CMK (cell line): ENCODE data around the gene ATP2A1.
"Not testable (repeated sequence)": the region's sequence is repeated elsewhere in the genome, so short reads cannot be mapped to it uniquely, and the experiment has no call there.

ENCODE experiments used
- DNase-seq: peaks from one replicate; pipeline ENCODE4 v3.0.0-alpha.2; 2010; ENCODE audit warnings: low read depth

Gene ATP2A1

DNA sequence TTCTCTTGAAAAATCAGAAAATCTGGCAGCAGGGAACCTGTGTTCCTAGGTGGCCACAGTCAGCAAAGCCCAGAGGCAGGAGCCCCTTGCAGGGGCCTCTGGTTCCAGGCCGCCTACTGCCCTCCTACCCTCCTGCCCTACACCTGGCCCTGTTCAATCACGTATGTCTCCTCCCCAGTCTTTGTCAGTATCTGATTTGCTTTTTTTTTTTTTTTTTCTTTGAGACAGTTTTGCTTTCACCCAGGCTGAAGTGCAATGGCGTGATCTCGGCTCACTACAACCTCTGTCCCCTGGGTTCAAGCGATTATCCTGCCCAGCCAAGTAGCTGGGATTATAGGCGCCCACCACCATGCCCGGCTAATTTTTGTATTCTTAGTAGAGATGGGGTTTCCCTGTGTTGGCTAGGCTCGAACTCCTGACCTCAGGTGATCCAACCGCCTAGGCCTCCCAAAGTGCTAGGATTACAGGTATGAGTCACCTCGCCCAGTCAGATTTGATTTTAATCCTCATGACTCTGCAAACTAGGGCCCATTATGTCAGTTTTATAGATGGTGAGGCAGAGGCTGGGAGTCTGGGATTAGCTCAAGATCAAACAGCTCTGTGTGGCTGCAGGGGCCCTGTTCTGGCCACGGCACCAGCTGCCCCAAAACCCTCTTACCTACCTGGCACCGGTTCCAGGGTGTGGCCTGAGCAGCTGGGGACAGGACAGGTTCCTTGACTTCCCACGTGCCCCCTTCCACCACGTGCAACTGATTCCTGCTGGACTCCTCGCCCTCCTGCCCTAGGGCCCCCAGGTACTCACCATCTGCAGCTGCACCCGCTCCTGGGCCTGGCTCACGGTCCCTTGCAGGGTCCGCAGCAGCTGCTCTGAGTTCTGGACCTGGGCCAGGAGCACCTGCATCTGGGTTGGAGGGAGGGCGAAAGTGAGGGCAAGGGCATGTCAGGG is 32.1 kb downstream of the ATP2A1 start:
- DNase-seq = no peak

- DNase-seq = no peak
Measured at GRCh38 chr16:28912558-28912957, 34.3 kb downstream of the ATP2A1 start.

DNA sequence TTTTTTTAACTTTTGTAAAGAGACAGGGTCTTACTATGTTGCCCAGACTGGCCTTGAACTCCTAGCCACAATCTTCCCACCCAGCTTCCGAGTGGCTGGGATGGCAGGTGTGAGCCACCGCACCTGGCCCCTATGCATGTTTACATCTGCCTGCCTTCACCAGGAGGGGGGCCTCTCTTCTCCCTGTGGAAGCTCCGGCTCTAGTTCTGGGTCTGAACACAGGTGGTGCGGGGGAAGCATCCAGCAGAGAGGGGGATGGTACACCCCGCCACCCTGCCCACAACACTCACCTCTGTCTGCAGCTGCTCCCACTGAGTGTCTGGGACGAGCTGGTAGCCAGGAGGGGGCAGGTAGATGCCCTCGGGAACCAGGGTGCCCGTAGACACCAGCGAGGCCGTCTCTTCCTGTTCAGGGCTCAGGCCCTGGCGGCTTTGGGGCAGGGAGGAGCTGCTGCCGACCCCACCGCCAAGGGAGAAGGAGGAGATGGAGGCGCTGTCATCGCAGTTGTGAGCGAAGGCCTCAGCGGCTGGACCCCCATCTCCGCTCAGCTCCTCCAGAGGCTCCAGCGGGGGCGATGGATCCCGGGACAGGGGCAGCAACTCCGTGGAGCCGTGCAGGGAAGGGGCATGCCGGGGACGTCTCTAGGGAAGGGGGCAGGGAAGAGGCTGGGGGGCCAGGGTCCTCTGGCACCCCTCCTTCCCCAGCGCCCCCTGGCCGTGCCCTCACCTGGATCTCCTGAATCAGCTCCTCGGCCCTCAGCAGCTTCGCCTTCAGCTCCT is 35.8 kb downstream of the ATP2A1 start:
- DNase-seq = no peak

DNA sequence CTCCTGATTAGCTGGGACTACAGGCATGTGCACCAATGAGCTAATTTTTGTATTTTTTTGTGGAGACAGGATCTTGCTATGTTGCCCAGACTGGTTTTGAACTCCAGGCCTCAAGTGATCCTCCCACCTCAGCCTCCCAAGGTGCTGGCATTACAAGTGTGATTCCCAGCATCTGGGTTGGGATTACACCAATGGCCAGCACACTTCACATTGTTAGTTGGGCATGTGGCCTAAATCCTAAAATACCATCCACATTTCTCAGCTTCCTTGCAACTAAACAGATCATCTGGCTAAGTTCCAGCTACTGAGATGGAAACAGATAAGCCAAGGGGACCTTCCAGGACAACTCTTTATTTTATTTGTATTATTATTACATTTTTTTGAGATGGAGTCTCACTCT is 36.9 kb downstream of the ATP2A1 start:
- no peak for DNase-seq

DNA sequence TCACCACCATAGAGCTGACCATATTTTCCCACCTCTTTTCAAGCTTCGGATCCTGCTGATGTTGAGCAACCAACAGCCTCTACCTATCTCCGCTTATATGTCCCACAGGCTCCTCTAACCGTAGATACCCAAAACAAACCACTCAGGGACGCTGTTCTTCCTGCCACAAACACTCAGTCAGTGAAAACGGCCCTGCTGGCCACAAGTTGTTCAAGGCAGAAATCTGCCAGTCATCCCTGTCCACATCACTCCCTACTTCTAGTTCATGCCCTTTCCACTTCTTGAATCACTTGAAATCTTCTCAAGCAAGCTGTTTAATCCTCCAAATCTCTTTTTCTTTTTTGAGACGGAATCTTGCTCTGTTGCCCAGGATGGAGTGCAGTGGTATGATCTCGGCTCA is 38.8 kb downstream of the ATP2A1 start:
- no peak for DNase-seq

DNA sequence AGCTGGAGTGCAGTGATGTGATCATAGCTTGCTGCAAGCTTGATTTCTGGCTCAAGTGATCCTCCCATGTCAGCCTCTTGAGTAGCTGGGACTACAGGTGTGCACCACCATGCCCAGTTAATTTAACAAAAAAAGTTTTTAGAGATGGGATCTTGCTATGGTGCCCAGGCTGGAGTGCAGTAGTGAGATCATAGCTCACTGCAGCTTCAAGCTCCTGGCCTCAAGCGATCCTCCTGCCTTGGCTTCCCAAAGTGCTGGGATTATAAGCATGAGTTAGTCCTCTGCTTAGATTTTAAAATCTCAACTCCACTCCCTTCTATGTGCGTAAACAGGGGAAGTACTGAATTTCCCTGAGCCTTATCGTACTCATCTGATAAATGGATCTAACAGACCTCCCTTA is 40.4 kb downstream of the ATP2A1 start:
- DNase-seq = no peak

GRCh38 chr16:28923231-28923587 is 44.9 kb downstream of the ATP2A1 start:
- no peak for DNase-seq

DNA sequence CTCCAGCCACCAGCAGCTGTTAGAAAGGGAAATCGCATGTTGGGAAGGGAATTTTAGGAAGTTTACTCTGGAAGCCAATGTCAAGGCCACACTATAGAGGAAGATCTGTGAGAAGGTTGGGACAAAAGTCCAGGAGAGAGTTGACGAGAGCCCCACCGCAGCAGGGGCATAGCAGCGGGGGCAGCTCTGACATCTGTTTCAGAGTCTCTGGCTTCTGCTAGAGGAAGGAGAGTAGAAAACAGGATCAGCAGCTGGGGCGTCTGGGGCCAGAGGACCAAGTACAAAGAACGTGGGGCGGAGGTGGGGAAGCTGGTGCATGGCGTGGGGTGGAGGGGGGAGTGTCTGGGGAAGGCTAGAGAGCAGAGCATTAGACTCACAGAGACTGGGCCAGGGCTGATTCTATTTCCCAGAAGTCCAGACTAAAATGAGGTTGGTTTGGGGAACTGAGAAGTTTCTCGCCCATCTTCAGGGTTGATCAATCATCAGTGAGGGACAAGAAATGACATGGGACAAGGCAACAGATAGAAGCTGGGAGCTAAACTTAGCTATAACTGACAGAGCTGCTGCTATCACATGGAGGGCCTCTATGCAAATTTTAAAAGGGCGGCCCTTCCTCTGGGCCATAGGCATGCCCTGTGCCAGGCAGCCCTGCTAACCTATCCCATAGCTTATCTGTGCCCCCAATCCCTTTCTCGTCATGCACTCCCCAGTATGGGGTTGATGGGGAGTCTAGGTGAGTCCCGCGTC is 45.5 kb downstream of the ATP2A1 start:
- DNase-seq = no peak

- no peak for DNase-seq
Measured at GRCh38 chr16:28924399-28924761, 46.1 kb downstream of the ATP2A1 start.

DNA sequence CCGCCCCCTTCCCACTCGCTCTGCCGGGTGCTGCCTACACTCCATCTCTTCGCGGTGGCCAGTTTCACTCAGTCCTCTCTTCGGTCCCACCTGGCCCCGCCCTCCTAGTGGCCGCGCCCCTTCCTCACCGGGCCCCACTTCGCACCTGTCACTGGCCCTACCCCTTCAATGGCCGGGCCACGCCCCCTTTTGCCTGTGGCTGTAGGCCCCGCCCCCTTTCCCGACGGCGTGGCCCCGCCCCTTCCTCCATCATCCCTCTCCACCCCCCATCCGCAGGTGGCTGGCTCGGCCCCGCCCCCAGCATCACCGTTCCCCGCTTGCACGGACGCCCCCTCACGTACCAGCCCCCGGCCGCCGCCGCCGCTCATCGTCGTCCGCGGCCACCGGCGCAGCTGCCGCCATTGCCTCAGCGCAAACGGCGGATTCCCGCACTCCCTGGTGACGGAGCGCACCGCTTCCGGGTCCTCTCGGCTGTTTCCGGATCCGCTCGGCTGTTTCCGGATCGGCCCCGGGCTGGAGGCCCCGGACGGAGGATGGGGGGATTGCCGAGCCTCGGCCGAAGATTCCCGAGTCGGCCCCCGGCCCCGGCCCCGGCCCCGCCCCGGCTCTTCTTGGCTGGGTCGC is 46.6 kb downstream of the ATP2A1 start, which contains the start of gene RABEP2:
Gene RABEP2 (minus strand): TSS at position 477 of the 624 bp plus-strand sequence. CDS start 75 bp downstream, at position 402.
- DNase-seq = peak; percentile 59

DNA sequence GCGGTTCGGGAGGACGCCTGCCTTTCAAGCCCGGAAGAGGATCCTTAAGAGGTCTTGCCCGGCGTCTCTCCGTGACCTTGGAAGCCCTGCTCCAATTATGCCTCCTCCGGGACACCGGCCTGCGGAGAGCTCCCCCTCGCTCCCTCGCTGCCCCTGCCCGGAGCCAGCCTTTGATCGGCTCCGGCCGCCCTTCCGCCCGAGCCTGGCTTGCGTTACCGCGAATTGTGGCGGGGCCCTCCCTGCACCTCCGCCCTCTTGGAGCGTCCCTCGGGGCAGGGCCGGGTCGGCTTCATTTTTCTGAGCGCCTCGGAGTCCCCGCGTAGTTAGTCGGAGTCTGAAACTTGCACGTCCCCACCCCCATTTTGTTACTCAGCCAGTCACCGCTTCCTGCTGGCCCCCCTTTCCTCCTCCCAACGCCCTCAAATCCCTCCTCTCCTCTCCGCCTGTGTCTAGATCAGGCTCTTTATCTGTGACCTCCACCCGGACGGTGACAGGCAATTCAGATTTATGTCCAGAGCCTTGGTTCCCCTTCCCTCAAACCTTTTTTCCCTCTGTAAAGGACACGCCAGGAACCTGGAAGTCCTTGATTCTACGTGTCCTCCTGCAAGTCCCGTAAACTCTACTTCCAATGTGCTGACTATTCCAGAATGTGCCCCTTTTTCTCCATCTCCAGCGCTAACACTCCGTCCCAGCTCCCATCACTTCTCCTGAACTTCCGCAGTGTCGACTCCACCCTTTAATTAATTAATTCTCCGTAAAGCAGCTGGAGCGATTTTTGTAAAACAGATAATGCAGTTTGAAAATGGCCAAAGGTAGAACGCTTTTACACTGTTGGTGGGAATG is 47.3 kb downstream of the ATP2A1 start:
- DNase-seq = peak; percentile 85

- not testable (repeated sequence) for DNase-seq
Measured at GRCh38 chr16:28926284-28926683, 48.0 kb downstream of the ATP2A1 start.

- DNase-seq = no peak
Measured at GRCh38 chr16:28927815-28928214, 49.5 kb downstream of the ATP2A1 start.

DNA sequence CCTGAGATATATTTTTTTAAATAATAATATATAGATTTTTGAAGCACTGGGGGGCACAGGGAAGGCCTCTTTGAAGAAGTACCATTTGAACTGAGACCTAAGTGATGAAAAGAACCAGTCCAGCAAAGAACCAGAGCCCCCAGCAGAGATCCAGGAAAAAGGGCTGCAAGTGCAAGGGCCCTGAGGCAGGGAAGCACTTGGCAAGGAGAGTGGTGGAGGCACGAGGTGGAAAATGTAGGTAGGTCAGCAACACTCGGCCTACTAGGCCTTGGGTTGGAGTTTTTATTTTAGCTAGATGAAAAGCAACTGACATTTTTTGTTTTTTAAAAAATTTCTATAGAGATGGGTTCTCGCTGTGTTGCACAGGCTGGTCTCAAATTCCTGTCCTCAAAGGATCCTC is 51.9 kb downstream of the ATP2A1 start:
- no peak for DNase-seq

DNA sequence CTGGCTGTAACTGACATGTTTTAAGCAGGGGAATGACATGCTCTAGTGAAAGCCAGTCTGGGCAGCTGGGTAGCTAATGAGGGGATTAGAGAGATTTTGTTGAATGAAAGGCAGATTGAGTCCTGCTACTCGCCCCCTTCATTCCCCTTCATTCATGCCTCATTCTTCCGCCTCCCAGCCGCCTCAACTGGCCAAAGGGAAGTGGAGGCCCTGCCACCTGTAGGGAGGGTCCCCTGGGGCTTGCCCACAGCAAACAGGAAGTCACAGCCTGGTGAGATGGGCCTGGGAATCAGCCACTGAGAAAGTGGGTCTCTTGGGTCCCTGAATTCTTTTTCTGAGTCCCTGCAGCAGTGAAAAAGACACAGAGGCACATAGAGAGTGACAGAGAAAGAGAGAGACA is 52.4 kb downstream of the ATP2A1 start:
- DNase-seq = no peak

DNA sequence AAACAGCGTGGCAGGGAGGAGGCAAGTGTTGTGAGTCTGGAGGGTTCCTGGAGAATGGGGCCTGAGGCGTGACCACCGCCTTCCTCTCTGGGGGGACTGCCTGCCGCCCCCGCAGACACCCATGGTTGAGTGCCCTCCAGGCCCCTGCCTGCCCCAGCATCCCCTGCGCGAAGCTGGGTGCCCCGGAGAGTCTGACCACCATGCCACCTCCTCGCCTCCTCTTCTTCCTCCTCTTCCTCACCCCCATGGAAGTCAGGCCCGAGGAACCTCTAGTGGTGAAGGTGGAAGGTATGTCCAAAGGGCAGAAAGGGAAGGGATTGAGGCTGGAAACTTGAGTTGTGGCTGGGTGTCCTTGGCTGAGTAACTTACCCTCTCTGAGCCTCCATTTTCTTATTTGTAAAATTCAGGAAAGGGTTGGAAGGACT is 53.5 kb downstream of the ATP2A1 start, which contains the start of gene CD19:
Gene CD19 (plus strand): TSS at position 171 of the 425 bp plus-strand sequence. CDS start 30 bp downstream, at position 201.
- no peak for DNase-seq

- no peak for DNase-seq
Measured at GRCh38 chr16:28932339-28933141, 54.3 kb downstream of the ATP2A1 start.

DNA sequence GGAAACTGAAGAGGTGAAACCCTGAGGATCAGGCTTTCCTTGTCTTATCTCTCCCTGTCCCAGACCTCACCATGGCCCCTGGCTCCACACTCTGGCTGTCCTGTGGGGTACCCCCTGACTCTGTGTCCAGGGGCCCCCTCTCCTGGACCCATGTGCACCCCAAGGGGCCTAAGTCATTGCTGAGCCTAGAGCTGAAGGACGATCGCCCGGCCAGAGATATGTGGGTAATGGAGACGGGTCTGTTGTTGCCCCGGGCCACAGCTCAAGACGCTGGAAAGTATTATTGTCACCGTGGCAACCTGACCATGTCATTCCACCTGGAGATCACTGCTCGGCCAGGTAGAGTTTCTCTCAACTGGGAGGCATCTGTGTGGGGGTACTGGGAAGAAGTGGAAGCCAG is 54.9 kb downstream of the ATP2A1 start:
- DNase-seq = no peak

GRCh38 chr16:28935346-28935745 is 57.1 kb downstream of the ATP2A1 start:
- DNase-seq = no peak
